Amniotic stem cell (primary cell): ENCODE data around the gene RNF157.

Source experiments
- DNase-seq: peaks from one replicate; lab custom pipeline; 2025; lab: John Stamatoyannopoulos, UW

Gene RNF157

DNA sequence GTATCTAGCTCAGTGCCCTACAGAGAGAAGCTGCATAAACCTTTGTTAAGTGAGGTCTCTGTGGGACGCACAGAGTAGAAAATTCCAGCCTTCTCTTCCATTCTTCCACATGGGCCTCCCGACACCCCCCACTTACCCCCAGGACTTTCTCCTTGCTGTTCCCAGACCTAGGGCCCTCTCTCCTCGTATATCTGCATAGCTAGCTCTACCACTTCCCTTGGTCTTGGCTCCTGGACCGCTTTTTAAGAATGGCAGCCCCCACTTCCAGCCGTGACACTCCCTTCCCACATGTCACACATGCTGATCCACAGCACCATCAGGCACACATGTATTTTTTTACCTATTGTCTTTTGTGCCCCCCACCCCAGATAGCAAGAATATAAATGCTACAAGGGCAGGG is 82.5 kb downstream of the RNF157 start:
- DNase-seq, result no peak

- no peak for DNase-seq
Observed at GRCh38 chr17:76156662-76156991, 83.7 kb downstream of the RNF157 start.

- DNase-seq, result no peak
Observed at GRCh38 chr17:76155988-76156661, 84.2 kb downstream of the RNF157 start.

DNA sequence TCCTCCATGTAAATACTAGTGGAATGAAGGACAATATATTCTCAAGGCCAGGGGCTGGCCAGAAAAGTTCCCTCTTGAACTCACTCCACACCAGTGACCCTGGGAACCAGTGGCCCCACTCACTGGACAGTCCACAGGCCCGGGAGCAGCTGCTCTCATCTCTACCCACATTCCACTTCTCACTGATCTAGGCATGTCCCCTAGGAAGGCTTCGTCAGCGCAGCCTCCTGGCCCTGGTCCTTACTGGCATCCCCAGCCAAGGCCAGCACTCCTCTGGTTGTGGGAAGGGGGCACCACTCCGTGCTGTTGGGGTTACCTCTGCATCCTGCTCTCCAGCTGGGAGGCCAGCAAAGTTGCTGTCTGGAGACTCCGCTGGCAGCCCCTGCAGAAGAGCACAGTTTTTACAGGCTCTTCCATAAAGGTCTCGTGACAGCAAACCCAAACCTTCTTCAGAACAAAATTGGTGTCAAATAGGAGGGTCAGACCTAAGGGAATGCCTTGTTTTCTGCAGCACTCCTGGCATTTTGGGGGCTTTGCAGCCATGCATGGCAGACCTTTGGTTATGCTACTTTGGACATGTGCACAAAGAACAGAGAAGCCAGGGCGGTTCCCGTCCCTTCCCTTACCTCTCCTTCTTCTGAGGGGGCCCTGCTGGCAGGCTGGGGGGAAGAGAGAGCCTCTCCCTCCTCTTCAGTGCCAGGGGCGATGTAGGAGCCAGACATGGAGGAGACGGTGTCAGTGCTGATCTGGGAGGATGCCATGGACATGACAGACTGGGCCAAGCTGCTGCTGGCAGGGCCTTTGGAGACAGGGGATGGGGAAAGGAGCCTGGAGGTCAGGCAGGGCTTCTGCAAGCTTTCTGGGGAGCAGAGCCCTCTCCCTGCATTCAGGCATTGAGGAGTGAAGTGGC is 85.1 kb downstream of the RNF157 start:
- no peak for DNase-seq

DNA sequence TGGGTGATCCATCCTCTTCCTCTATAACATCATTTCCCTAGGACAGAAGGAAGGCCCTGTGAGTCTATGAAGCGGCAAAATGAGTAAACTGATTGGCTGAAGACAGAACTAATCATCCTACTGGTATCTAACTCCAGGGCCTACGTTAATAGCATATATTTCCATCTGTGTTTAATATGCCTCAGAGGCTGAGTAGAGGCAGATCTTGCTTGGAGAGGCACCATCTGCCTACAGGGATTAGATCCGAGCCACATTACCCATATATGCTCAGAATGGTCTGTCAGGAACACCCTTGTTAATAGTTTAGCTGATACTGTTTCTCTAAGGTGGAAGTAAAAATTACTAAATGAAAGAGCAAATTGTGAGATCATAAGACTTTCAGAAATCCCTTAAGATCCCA is 86.0 kb downstream of the RNF157 start:
- DNase-seq, result no peak

DNA sequence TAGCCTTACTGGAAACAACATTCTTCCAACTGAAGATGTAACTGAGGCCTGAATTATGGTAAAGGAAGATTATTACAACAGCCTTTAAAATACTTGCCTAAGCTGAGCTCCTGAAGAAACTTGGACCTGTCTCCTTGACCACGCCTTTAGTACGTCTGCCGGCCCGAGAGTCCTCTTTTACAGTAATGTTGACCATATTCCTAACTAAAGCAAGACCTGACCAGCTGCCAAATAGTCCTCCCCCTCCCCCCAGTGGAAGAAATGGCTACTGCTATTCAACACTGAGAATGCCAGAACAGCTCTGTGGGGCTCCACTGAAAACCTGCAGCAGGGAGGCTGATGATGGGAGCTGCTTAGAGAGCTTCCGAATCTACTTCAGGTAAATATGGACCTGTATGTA is 86.7 kb downstream of the RNF157 start:
- no peak for DNase-seq

- DNase-seq, result no peak
Observed at GRCh38 chr17:76153202-76153601, 87.1 kb downstream of the RNF157 start.

DNA sequence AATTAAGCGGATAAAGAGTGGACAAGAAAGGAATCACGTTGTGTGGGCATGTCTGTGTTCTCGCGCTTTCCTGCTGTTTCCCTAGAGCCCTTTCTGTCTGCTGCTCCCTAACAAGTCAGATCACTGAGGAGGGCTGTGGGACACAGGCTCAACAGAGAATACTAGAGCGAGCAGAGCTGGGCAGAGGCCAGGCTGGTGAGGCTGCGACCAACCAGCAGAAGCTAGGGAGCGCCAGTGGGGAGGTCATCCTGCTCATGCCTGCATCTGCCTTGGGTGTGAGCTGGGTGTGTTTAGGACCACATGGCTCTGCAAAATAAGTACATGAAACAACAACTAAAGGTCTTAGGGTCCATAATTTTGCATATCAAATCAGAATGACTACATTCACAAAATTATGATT is 87.7 kb downstream of the RNF157 start:
- DNase-seq, result no peak

- no peak for DNase-seq
Observed at GRCh38 chr17:76151896-76152454, 88.3 kb downstream of the RNF157 start.

GRCh38 chr17:76150712-76151622 is 89.3 kb downstream of the RNF157 start:
- no peak for DNase-seq

DNA sequence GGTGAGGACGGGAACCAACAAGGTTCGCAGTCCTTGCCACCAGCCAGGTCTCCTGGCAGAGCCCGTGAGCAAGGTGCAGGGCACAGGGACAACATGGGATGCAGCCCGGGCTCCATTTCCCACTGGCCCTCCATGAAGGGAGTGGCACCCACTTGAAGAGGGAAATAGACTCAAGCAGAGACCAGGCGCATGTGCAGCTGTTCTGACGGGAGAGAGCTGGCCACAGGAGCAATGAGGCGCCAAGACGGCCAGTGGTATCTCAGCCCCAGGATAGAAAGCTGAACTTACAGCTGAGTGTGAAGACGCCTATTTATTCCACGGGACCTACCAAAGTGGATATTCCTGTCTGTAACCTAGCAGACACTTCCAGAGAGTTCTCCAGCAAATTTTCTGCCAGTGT is 91.1 kb downstream of the RNF157 start:
- no peak for DNase-seq

- no peak for DNase-seq
Observed at GRCh38 chr17:76148015-76148326, 92.3 kb downstream of the RNF157 start.

DNA sequence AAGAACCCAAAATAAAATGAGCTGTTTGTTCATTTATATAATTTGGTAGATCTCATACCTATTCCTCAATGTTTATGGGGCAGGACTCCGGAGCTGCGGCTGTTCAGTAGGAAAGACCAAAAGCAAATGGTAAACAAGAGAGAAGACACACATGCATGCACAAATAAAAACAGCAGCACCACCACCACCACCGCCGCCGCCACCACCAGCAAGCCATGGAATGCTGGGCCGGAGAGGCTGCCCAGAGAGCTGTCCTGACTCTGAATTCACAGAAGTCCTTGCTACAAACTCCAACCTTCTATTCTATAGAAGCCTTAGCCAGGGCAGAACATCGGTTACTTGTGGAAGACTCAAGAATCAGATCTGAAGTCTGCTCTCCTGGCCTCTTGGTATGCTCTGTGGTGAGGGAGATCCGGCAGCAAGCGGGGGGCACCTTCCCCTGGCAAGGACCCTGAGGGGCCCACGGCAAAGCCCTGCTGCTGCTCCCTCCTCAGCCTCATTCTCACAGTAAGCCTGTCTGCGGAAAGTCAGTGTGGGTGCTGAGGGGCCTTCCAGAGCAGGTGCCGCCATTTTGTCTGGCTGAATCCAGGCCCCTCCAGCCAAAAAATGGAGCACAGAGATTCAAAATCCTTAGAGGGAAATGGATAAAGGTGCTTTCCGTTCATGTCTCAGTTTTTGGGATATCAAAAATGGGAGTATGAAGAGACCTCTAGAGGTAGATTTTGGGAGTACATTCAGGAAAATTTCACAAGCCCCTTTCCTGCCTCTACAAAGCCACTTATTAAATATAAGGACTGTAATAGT is 92.9 kb downstream of the RNF157 start:
- DNase-seq, result no peak

DNA sequence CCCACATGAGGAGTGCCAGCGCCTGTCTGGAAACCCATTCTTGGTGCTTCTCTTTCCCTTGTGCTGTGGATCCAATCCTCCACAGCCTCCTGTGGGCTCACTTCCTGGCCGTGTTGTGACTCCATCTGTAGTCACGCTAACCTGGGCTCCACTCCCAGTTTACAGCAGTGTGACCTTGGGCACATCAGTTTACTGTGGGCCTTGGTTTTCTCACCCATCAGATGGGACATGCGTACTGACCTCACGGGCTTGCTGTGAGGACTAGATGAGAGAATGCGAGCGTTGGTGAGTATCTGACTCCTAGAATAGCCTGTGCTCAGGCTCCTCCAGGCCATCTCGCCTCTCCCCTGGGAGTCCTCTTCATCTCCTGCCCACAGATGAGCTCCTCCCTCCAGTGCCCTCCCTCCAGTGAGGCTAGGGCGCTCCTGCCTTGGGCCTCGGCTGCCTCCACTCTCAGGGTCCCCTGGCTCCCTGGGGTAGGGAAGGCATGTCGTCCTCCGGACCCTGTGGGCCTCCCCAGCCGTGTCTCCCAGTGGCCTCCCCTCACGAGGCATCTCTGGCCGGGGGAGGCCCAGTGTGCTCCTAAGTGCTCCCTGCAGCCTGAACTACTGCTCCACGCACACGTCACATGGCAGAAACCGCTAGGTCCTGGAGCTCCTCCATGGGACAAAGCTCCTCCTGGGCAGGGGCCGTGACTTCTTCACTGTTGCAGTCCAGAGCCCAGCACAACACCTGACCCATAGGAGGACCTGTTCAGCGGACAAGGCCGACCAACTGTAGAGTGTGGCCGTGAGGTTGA is 94.0 kb downstream of the RNF157 start:
- no peak for DNase-seq

DNA sequence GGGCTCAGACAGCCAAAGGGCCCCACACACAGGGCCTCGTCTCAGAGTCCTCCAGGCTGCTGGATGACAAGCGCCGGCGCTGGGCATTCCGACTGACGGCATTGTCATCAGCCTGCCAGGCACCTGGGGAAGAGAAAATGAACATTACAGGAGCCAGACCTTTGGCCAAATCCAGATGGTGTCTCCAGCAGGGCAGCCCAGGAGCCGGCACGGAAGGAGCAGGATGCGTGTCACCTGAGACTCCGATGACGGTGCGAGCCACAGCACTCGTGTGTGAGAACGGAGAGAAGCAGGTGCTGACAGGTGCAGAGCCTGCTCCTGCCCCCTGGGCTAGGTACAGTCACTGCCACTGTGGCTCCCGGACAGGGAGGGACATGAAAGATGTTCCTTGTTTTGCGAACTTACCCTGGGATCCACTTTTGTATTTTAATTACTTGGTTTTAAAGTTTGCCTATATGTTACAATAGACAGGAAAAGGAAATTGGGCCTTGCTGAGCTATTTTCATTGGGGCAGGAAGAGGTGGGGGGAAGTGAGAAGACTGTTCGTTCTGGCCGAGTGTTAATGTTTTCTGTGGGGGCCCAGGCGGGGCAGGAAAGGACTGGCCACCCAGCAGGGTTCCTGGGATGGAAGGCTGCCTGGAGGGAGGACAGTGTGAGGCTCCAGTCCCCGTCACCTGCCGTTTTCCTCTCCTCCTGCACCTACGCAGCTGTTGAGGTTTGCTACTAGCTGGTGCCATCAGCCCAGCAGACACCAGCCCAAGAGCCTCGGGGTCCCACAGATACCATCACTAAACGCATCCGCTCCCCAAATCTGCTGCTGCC is 94.9 kb downstream of the RNF157 start:
- DNase-seq, result no peak

DNA sequence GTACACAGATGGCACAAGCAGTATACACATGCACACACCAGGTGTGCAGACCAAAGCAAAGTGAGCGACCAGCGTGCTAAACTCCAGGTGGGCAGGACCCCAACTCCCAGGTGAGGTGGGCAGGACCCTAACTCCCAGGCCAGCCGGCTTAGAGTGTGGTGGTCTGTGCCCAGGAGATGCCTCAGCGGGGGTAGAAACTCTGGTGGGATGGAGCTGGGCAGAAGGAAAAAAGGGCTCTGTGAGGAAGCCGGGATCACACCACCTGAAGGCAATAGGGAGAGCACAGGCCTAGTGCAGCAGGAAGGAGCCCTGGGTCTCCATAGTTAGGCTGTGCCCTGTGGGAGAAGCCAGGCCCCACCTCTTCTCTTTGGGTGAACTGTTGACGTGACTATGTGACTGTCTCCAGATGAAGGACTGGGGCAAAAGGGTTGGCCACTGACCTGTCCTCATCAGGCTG is 97.7 kb downstream of the RNF157 start:
- DNase-seq, result no peak

DNA sequence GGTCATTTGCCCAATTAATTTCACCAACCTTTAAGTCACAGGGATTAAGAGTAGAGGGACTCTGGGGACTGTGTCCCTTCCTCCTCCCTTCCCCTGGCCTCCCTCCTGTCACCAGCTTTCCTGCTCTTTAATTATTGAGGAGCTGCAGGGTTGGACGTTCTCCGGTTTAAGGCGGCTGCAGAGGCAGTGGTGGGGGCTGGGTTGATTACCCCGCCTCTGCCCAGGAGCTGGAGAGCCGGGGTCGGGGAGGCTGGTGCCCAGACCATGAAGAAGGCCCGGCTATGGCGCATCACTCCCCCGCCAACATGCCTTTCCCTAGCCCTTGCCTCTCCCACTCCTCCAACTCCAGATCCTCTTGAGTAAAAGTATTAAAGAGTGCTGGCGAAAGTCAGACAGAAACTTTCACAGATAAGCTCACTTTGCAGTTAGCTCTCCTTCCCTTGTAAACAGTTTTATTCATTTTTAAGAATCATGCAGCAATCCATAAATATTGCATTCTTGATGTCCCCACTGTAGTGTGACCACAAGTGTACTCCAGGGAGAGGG is 98.2 kb downstream of the RNF157 start:
- DNase-seq, result no peak

DNA sequence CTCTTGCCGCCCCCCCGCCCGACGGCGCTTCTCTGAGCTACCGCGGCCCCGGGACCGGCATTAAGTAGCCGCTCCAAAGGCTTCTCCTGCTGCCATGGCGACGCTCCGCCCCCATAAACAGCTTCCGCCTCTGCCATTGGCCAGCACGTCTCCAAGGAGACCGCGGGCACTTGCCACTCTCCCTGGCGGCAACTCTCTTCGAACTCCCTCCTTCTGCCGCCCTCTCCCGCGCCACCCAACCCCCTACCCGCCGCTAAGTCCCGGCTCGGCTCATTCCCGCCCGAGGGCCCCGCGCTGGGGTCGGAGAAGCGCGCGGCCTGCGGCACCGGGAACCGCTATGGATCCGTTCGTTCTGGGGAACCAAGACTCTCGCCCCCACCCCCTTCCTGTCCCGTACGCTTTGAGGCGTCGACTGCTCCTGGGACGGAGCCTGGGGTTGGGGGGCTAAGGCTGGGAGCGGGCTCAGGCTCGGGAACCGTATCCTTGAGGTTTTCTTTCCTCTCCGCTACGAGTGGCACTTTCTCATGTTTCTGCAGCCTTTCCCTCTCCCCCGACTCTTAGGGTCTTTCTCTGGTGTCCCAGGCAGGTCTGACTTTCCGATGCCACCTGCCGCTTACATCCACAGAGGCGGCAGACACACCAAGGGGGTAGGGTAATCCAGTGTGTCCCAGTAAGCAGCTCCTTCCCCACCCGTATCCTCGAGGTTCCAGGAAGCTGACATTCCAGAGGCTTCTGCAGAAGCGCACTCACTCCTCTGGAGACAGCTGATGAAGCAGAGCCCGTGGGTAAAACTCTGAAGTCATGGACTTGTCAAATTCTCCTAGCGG is 98.9 kb downstream of the RNF157 start, which contains the start of gene FOXJ1:
FOXJ1 (minus strand) TSS at position 34 of the 827 bp plus-strand sequence. CDS start 850 bp downstream, outside the sequence.
- peak; percentile 25 for DNase-seq
